22Rv1 (cell line): Measurements from ENCODE around the gene SLC22A15.

Source experiments
- ZFX ChIP-seq: fragments of 450-650 bp; IDR thresholded peaks from 2 replicates; pipeline ENCODE4 v1.6.1; 2017; ENCODE audit warnings: antibody characterized with exemption, borderline replicate concordance
- TF ChIP-seq, protein P1 (sequence below): fragments of 450-650 bp; IDR thresholded peaks from 2 replicates; pipeline ENCODE4 v1.5.1; 2017; ENCODE audit warnings: mild to moderate bottlenecking

DNA sequence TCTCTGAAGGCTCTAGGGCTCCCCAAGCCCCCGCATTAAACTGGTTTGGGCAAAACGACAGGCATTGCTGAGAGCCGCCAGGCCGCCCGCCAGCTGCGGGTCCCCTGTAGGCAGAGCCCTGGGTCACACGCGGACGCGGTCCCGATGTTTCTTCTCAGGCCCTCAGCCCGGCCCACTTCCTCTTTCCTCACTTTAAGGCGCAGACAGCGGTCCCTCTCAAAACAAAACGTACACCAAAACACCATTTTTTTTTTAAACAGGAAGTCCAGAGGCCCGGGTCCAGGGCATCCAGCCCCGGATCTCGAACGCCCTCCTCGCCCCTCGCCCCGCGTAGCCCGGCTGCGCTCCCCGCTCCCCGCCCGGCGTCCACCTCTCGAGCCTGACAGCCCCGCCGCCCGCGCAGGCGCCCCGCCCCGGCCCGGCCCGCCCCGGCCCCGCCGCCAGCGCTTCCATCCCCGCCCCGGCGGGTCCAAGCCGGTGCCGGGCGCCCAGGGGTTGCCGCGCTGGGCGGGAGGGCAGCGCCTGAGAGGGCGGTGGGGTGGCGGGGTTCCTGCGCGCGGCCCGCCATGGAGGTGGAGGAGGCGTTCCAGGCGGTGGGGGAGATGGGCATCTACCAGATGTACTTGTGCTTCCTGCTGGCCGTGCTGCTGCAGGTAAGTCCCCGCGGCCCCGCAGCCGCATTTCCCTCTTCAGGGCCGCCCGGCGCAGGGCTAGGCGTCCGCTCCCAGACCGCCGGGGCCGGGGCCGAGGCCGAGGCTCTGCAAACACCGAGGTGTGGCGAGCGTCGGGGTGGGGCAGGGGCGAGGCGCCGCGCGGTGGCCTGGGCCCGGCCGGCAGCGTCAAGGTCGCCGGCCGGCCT lies at the start of gene SLC22A15:
- TF ChIP-seq, protein P1, sequence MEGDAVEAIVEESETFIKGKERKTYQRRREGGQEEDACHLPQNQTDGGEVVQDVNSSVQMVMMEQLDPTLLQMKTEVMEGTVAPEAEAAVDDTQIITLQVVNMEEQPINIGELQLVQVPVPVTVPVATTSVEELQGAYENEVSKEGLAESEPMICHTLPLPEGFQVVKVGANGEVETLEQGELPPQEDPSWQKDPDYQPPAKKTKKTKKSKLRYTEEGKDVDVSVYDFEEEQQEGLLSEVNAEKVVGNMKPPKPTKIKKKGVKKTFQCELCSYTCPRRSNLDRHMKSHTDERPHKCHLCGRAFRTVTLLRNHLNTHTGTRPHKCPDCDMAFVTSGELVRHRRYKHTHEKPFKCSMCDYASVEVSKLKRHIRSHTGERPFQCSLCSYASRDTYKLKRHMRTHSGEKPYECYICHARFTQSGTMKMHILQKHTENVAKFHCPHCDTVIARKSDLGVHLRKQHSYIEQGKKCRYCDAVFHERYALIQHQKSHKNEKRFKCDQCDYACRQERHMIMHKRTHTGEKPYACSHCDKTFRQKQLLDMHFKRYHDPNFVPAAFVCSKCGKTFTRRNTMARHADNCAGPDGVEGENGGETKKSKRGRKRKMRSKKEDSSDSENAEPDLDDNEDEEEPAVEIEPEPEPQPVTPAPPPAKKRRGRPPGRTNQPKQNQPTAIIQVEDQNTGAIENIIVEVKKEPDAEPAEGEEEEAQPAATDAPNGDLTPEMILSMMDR, result no peak
- no peak for TF ChIP-seq ZFX
